ENCODE results near the gene BTBD1. TPM values are rescaled to one million over a fixed set of nuclear protein-coding genes. Genes with fewer than 3 reads are reported as not detected.

Gene BTBD1
- total RNA-seq, 1 donor from 2014 or later, result 37.8 TPM

DNA sequence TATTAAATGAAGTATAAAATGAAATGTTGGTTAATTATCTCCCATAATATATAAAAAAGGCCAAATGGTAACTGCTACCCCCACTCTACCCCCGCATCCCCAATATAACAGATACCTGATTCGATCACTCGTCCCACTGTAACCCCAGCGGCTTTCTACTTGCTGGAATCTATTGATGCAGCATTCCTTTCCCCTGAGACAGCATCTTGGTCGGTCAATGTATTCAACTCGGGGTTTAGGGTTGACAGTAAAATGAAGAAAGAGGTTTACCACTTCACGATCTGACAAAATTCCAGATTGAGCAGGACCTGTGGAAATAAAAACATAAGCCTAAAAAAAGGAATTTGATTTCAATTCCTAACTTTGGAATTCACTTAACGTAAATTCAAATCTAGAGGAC, 37.0 kb downstream of the BTBD1 start:
- Mint-ChIP-seq H3K36me3 (ENCODE audit: low read depth) (peaks cover 24% of the 10 kb centered on the region), H3K4me3 (no peak overlapping the region), H3K27ac (ENCODE audit: unreplicated experiment) (no peak overlapping the region), H3K4me1 (no peaks in the 10 kb centered on the region), H3K9me3 (peaks cover 4% of the 10 kb centered on the region), H3K27me3 (ENCODE audit: low read depth) (no peaks in the 10 kb centered on the region)
- TF ChIP-seq, protein P1, sequence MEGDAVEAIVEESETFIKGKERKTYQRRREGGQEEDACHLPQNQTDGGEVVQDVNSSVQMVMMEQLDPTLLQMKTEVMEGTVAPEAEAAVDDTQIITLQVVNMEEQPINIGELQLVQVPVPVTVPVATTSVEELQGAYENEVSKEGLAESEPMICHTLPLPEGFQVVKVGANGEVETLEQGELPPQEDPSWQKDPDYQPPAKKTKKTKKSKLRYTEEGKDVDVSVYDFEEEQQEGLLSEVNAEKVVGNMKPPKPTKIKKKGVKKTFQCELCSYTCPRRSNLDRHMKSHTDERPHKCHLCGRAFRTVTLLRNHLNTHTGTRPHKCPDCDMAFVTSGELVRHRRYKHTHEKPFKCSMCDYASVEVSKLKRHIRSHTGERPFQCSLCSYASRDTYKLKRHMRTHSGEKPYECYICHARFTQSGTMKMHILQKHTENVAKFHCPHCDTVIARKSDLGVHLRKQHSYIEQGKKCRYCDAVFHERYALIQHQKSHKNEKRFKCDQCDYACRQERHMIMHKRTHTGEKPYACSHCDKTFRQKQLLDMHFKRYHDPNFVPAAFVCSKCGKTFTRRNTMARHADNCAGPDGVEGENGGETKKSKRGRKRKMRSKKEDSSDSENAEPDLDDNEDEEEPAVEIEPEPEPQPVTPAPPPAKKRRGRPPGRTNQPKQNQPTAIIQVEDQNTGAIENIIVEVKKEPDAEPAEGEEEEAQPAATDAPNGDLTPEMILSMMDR (conservative IDR thresholded peaks at IDR 0.05), result no peak
- no peak for DNase-seq (ENCODE audit: low read depth, low spot score)

DNA sequence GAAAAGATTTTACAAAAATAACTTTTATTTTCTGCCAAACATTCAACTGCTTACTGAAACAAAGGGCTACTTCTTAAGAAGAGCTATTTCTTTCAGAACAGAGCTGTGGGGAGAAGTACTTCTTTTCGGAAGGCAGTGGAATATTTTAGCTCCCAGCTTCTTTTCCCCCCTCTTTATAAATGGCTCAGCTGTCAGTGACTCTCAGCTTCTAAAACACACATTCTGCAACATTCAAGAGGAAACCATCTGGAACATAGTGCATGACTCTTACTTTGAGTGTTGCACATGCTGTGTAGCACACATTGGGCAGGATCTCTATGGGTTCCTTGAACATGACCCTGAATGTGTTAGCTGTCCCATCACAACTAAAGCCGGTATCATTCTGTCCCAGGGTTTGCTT, 48.6 kb downstream of the BTBD1 start:
- H3K4me3 Mint-ChIP-seq, result no peak overlapping the region
- H3K36me3 Mint-ChIP-seq (ENCODE audit: low read depth), result peaks cover 12% of the 10 kb centered on the region
- no peaks in the 10 kb centered on the region for H3K27me3 Mint-ChIP-seq (ENCODE audit: low read depth)
- no peaks in the 10 kb centered on the region for H3K9me3 Mint-ChIP-seq
- no peak overlapping the region for H3K27ac Mint-ChIP-seq (ENCODE audit: unreplicated experiment)
- TF ChIP-seq, protein P1 (conservative IDR thresholded peaks at IDR 0.05), result no peak
- no peak for DNase-seq (ENCODE audit: low read depth, low spot score)
- peaks cover 9% of the 10 kb centered on the region for H3K4me1 Mint-ChIP-seq

DNA sequence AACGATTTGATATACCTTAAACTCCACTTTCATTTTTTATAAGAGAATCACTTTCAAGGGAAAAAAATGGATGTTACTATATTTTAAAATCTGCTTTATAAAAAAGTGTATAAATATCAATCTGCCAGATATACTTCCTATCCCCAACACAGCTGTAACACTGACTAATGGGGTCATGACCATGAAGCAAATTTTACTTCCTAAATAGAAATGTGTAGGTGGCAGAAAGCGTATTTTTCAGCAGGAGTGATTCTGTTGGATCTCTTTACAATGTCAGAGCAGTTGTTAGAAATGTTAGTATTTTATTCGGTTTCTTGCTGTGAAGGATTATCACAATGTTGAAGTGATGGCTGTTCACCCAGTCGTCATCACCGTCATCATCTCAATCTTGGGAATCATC, 50.1 kb downstream of the BTBD1 start:
- H3K9me3 Mint-ChIP-seq, result peaks cover 10% of the 10 kb centered on the region
- no peaks in the 10 kb centered on the region for H3K27me3 Mint-ChIP-seq (ENCODE audit: low read depth)
- H3K36me3 Mint-ChIP-seq (ENCODE audit: low read depth), result peaks cover 24% of the 10 kb centered on the region
- no peak overlapping the region for H3K4me3 Mint-ChIP-seq
- no peak for DNase-seq (ENCODE audit: low read depth, low spot score)
- H3K4me1 Mint-ChIP-seq, result peaks cover 20% of the 10 kb centered on the region
- TF ChIP-seq, protein P1 (conservative IDR thresholded peaks at IDR 0.05), result no peak
- H3K27ac Mint-ChIP-seq (ENCODE audit: unreplicated experiment), result no peak overlapping the region

DNA sequence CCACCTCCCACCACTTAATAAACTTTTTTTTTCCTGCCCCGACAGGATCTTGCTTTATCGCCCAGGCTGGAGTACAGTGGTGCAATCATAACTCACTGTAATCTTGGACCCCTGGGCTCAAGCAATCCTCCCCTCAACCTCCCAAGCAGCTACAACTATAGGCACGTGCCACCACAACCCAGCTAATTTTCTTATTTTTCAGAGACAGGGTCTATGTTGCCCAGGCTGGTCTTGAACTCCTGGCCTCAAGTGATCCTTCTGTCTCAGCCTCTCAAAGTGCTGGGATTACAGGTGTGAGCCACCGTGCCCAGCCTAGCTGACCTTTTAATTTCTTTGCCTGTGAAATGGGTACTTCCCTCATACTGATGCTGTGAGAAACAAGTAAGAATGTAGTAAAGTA, 51.7 kb downstream of the BTBD1 start:
- DNase-seq (ENCODE audit: low read depth, low spot score), result no peak
- peaks cover 12% of the 10 kb centered on the region for H3K9me3 Mint-ChIP-seq
- no peaks in the 10 kb centered on the region for H3K27me3 Mint-ChIP-seq (ENCODE audit: low read depth)
- peaks cover 31% of the 10 kb centered on the region for H3K36me3 Mint-ChIP-seq (ENCODE audit: low read depth)
- H3K27ac Mint-ChIP-seq (ENCODE audit: unreplicated experiment), result no peak overlapping the region
- H3K4me3 Mint-ChIP-seq, result no peak overlapping the region
- TF ChIP-seq, protein P1 (conservative IDR thresholded peaks at IDR 0.05), result no peak
- H3K4me1 Mint-ChIP-seq, result peaks cover 31% of the 10 kb centered on the region

- Mint-ChIP-seq H3K36me3 (ENCODE audit: low read depth) (peaks cover 31% of the 10 kb centered on the region), H3K9me3 (peaks cover 12% of the 10 kb centered on the region), H3K27me3 (ENCODE audit: low read depth) (no peaks in the 10 kb centered on the region), H3K4me3 (peak overlapping the region; percentile 31), H3K27ac (ENCODE audit: unreplicated experiment) (no peak overlapping the region), H3K4me1 (peaks cover 34% of the 10 kb centered on the region)
- TF ChIP-seq, protein P1 (conservative IDR thresholded peaks at IDR 0.05), result no peak
- no peak for DNase-seq (ENCODE audit: low read depth, low spot score)
Observed at GRCh38 chr15:83014205-83014653, 52.8 kb downstream of the BTBD1 start.

GRCh38 chr15:83012636-83013035, 54.4 kb downstream of the BTBD1 start:
- Mint-ChIP-seq H3K9me3 (peaks cover 12% of the 10 kb centered on the region), H3K4me1 (peaks cover 34% of the 10 kb centered on the region), H3K4me3 (peak overlapping the region; percentile 94), H3K27ac (ENCODE audit: unreplicated experiment) (no peak overlapping the region), H3K27me3 (ENCODE audit: low read depth) (no peaks in the 10 kb centered on the region), H3K36me3 (ENCODE audit: low read depth) (peaks cover 31% of the 10 kb centered on the region)
- DNase-seq (ENCODE audit: low read depth, low spot score), result no peak
- TF ChIP-seq, protein P1 (conservative IDR thresholded peaks at IDR 0.05), result no peak
